GM19023 (cell line): ENCODE results near the gene PTCRA.
A peak's percentile ranks its signal among the peaks of the same experiment; 100 is the strongest.
"Not testable (repeated sequence)": the region's sequence is repeated elsewhere in the genome, so short reads cannot be mapped to it uniquely, and the experiment has no call there.

Experiments used
- ATAC-seq: cut with Tn5 transposase; IDR thresholded peaks from one replicate; pipeline ENCODE4 v1.9.1; 2021; ENCODE audit warnings: mild to moderate bottlenecking, moderate library complexity; ENCODE audit not compliant: unreplicated experiment

The PTCRA gene, protein sequence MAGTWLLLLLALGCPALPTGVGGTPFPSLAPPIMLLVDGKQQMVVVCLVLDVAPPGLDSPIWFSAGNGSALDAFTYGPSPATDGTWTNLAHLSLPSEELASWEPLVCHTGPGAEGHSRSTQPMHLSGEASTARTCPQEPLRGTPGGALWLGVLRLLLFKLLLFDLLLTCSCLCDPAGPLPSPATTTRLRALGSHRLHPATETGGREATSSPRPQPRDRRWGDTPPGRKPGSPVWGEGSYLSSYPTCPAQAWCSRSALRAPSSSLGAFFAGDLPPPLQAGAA

DNA sequence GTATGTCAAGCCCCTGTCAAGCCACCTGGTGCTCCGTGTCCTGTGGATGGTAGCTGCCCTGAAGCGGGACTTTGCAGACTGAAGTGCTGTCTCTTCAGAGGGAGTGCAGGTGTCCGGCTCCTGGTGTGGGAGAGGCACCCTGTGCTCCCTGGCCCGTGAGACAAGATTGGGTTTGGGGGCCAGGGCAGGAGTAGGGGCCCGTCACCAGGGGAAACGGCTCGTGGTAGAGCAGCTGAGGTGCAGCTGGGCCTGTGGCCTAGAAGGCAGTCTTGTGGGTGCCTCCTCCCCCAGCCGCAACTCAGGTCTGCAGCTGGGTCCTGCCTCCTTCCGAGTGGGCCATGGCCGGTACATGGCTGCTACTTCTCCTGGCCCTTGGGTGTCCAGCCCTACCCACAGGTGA lies at the start of gene PTCRA:
TSS of gene PTCRA (plus strand) at position 322 of the 400 bp plus-strand sequence. CDS start at position 339, 17 bp downstream.
- peak; percentile 48 for ATAC-seq

DNA sequence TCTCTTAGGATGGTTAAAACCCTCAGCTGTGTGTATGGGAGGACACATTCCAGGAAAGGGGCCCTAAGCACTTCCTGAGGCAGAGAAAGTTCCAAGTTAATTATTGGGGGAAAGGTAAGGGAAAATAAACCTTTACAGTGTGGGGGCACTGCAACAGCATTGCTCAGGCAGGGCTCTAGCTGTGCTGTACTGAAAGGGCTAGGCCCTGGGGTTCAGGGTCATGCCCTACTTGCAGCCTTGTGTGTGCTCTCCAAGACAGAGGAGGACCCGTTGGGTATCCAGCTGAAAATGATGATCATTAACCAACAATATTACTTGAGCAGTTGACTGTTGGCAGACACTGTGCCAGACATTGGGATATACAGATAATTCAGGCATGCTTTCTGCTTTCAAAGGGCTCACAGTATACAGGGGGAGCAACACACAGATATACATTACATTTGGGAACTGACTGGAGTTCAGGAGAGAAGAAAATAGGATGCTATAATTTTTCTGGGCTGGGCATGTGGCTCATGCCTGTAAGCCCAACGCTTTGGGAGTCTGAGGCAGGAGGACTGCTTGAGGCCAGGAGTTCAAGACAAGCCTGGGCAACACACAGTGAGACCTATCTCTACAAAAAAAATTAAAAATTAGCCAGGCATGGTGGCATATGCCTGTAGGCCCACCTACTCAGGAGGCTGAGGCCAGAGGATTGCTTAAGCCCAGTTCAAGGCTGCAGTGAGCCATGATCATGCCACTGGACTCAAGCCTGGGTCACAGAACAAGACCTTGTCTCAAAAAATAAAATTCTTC lies 45.5 kb upstream of the PTCRA start:
- no peak for ATAC-seq

GRCh38 chr6:42871711-42872110 lies 44.1 kb upstream of the PTCRA start:
- ATAC-seq = no peak

GRCh38 chr6:42873313-42873712 lies 42.5 kb upstream of the PTCRA start:
- no peak for ATAC-seq

DNA sequence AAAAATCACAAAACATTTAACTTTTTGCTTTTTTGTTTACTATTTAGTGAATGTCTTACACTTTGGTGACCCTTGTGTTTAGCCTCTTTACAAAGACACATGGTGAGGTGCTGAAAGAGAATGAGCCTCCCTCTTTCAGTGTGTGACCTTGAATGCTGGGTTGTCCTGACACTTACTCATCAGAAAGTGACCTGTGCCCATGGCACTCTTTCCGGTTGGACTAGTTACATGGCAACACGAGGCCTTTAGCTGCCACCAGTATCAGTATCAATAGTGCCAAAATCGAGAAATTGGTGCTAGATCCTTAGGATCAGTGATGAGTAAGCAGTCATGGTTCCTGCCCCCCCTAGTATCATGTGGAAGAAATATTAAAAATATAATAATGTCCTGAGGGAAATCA lies 38.2 kb upstream of the PTCRA start:
- no peak for ATAC-seq

DNA sequence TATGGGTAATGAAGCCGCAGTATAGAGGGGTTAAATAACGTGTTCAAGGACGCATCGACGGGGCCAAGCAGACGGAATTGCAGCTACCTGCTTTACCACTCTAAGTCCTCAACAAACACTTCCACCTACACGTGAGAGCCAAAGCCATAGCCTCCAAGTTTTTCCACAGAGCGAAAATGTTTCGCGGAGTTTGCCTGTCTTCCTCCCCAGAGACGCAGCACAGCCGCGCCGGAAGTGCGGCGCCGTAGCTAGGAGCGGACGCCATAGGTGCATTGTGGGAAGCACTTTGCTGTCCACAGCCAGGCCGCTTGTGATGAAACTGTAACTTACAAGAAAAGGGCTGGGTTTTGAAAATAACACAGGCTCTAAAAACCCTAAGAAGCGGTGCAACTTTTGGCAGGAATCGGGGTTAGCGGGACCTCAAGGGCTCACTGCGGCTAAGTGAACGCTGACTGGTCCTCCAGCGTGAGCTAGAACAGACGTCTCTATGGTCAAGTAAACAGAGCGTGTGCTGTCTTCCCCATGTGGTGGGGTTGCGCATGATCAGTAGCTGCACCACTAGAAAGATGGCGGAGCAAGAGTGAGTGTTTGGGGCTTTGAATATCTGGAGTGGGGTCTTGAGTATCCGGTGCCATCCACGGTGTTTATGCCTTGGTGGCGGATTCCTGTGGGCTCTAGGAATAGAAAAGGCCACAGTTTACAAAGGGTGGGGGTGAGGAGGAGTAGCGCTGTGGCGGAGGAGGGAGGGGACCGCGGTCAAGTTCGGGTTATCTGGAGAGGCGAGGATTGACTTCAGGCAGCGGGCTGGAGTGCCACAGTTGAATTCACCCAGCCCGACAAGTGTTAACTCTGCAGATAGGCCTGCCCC lies 36.2 kb upstream of the PTCRA start, which contains the start of gene RPL7L1:
TSS of gene RPL7L1 (plus strand) at position 245 of the 868 bp plus-strand sequence. CDS start at position 540, 295 bp downstream.
- ATAC-seq = peak; percentile 90

- ATAC-seq = not testable (repeated sequence)
Measured at GRCh38 chr6:42880240-42880817, 35.5 kb upstream of the PTCRA start.

- not testable (repeated sequence) for ATAC-seq
Measured at GRCh38 chr6:42880871-42881270, 35.0 kb upstream of the PTCRA start.

GRCh38 chr6:42885702-42886101 lies 30.2 kb upstream of the PTCRA start:
- ATAC-seq = no peak

DNA sequence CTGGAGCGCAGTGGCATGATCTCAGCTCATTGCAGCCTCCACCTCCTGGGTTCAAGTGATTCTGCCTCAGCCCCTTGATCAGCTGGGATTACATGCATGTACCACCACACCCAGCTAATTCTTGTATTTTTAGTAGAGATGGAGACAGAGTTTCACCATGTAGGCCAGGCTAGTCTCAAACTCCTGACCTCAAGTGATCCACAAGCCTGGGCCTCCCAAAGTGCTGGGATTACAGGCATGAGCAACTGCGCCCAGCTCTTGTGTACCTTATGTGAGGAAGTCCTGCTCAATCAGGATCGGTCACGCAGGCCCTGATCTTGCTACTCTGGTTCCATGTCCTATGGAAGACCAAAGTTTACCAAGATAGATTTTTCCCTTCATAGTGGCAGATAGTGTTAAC lies 27.7 kb upstream of the PTCRA start:
- ATAC-seq = not testable (repeated sequence)

DNA sequence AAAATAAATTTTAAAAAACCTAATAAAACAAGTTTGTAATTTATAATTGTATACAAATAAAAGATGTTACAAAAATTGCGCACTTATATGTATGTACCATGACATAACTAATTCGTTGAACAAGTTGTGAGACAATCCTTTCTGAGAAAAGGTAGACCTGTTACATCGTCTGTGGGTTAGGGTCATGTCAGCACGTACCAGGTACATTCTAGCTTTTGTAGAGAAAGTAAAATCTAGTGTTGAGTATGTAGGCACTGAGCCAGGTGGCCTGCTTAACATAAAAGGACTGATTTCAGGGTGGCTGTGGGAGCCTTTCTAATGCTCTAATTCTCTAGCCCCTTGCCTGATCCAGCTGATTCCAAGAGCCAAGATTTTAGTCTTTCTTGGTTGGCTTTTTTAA lies 26.0 kb upstream of the PTCRA start:
- no peak for ATAC-seq

DNA sequence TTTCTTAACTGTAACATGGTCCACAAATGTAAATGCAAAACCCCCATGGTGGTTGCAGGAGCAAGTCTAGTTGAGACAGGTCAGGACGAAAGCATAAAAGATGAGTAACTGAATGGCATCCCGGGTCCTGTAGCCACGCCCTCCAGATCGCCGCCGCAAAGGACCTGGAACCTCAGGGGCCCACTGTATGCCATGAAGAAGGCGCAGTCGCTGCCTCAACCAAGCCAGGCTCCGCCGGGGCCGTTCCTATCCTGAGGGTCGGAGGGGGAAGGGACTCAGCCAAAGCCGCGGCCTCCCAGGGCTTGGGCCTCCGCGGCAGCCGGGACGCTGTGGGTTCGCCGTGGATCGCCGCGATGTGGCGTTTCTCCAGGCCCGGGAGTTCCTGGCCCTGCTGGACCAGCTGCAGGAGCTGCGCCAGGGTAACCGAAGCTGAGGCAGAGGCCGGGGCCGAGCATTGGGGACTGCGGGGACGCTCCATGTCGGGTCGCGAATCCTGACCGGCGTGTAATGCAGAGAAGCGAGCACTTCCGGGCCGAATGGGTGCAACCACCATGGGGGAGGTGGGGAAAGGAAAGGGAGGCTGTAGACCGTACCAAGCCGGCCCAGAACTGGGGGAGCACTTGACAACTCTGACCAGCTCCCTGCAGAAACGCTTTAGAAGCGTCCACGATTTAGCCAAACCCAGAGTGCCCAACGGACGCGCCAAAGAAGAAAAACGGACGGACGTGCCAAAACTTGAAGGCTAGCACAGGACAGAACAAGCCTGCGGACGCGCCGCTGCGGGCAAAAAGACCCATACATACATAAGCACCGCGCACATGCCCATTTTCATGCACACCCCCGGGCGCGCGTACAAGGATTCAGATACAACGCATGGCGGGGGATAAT lies 25.3 kb upstream of the PTCRA start:
- ATAC-seq = peak; percentile 91

DNA sequence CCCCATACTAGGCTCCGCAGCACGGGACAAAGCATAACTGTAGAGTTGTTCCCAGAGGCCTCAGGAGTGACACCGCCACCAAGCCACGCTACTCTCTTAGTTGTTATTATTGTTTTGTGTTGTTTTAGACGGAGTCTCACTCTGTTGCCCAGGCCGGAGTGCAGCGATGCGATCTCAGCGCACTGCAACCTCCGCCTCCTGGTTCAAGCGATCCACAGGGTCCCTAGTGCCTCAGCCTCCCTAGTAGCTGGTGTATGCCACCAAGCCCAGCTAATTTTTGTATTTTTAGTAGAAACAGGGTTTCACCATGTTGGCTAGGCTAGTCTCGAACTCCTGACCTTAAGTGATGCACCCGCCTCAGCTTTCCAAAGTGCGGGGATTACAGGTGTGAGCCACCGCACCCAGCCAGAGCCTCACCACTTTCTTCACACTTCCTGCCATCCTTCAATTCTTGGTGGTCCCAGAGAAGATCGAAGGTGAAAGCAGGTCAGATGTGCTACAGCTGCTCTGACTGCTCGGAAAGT lies 24.6 kb upstream of the PTCRA start:
- ATAC-seq = no peak

DNA sequence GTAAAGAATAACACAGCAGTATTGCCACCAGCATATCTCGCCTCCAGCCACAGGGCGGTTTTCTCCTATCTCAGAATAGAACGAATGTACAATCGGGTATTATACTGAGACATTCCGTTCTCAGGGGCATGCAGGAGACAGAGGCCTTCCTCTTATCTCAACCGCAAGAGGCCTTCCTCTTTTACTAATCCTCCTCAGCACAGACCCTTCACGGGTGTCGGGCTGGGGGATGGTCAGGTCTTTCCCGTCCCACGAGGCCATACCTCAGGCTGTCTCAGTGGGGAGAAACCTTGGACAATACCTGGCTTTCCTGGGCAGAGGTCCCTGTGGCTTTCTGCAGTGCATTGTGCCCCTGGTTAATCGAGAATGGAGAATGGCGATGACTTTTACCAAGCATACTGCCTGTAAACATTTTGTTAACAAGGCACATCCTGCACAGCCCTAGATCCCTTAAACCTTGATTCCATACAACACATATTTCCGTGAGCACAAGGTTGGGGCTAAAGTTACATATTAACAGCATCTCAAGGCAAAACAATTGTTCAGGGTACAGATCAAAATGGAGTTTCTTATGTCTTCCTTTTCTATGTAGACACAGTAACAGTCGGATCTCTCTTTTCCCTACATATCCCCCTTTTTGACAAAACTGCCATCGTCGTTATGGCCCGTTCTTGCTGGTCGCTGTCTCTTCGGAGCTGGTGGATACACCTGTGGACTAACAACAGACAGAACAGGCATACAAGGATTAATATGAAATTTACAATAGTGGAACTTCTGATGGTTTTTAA lies 21.6 kb upstream of the PTCRA start:
- ATAC-seq = not testable (repeated sequence)

DNA sequence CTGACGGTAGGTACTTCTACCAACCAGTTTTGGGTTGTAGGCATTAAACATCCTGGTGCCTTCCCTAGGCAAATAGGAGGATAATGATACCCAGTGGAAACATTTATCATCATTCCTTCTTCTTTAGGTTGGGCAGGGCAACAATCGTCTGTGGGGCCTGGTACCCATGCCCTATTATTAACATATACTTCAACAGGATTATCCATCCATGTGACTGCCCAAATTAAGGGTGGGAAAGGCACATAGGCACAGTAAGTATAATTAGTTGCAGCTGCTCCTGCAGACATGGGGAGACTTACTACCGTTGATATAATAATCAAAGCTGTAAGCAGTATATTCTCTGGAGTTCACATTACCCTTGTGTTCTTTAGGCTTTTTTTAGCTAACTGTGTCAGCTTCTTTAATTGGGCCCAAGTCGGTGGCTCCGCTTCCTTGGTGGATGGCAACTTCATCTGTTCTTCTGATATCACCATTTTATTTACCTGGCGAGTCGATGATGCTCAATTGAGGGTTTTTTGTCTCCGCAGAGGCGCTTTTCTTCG lies 19.6 kb upstream of the PTCRA start:
- ATAC-seq = no peak

- ATAC-seq = no peak
Measured at GRCh38 chr6:42898891-42899361, 16.9 kb upstream of the PTCRA start.

DNA sequence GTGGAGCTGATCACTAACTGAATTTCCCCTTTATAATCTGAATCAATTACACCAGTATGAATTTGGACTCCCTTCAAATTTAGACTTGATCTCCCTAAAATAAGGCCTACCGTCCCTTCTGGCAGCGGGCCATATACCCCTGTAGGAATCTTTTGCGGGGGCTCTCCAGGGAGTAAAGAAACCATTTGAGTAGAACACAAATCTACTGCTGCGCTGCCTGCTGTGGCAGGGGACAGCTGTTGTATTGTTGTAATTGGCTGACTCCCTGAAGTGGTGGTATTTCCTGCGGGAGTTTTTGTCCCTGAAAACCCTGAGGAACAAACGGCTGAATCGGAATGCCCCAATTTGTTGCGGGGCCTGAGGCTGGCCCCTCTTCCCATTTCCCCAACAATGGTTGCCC lies 16.0 kb upstream of the PTCRA start:
- ATAC-seq = no peak

DNA sequence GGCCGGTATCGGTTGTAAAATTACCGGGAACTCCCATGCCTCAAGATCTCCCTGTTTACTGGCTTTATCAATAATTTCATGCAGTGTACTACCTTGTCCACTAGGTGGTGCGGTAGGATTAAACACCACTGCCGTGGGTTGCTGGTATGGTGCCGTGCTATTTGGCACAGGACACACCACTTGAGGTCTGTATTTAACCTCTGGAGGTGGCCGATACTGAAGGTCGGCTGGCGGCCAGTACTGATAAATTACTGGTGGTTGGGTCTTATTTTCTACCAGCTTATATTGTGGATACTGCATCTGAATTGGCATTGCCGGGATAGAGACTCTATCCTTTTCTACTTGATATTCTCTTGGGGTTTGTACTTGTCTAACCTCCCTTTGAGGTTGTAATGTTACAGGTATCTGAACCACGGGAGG lies 14.3 kb upstream of the PTCRA start:
- no peak for ATAC-seq
